GM12891 (cell line): Measurements from ENCODE around the gene UBB.

Experiments used
- PAX5 ChIP-seq: IDR thresholded peaks from 2 replicates; pipeline ENCODE4 v1.6.1; 2011; ENCODE audit warnings: low read length, moderate library complexity, mild to moderate bottlenecking; ENCODE audit not compliant: insufficient read depth, severe bottlenecking
- POLR2A ChIP-seq: IDR thresholded peaks from 2 replicates; pipeline ENCODE4 v1.6.1; 2011; ENCODE audit warnings: low read depth, low read length, control low read depth
- POLR2AphosphoS5 ChIP-seq: IDR thresholded peaks from 2 replicates; pipeline ENCODE4 v1.6.1; 2011; ENCODE audit warnings: low read depth, low read length, control low read depth
- SPI1 ChIP-seq: IDR thresholded peaks from 2 replicates; pipeline ENCODE4 v1.6.1; 2011; ENCODE audit warnings: low read depth, low read length, control low read depth
- TAF1 ChIP-seq: IDR thresholded peaks from 2 replicates; pipeline ENCODE4 v1.6.1; 2011; ENCODE audit warnings: low read depth, low read length, control low read depth

GRCh38 chr17:16377941-16378341 is 3.0 kb upstream of the UBB start:
- TF ChIP-seq POLR2A (no peak), POLR2AphosphoS5 (no peak), TAF1 (no peak), SPI1 (no peak), PAX5 (no peak)
